SK-N-SH (cell line): ENCODE data around the gene TCL1B.

Experiments used
- CHD2 ChIP-seq: fragments of 150-350 bp; IDR thresholded peaks from 2 replicates; pipeline ENCODE4 v1.6.1; 2018; ENCODE audit warnings: low read length; ENCODE audit not compliant: partially characterized antibody
- EZH2phosphoT487 ChIP-seq: fragments of 200-600 bp; sonication (generic); IDR thresholded peaks from 2 replicates; pipeline ENCODE4 v1.6.1; 2017; ENCODE audit warnings: low read depth, mixed run types, mild to moderate bottlenecking, antibody characterized with exemption, moderate library complexity, borderline replicate concordance
- GABPA ChIP-seq: IDR thresholded peaks from 2 replicates; pipeline ENCODE4 v1.4.0; 2012; ENCODE audit warnings: low read depth, mild to moderate bottlenecking
- JUND ChIP-seq: IDR thresholded peaks from 2 replicates; pipeline ENCODE4 v1.4.0; 2012
- NFIC ChIP-seq: IDR thresholded peaks from 2 replicates; pipeline ENCODE4 v1.4.0; 2012; ENCODE audit warnings: borderline replicate concordance
- PBX3 ChIP-seq: IDR thresholded peaks from 2 replicates; pipeline ENCODE4; 2012
- POLR2AphosphoS5 ChIP-seq: IDR thresholded peaks from 2 replicates; pipeline ENCODE4 v1.6.1; 2012; ENCODE audit warnings: low read depth, low read length
- RAD21 ChIP-seq: IDR thresholded peaks from 2 replicates; pipeline ENCODE4 v1.6.1; 2012; ENCODE audit warnings: mild to moderate bottlenecking, low read length
- TAF1 ChIP-seq: IDR thresholded peaks from 2 replicates; pipeline ENCODE4 v1.6.1; 2012; ENCODE audit warnings: low read depth, mild to moderate bottlenecking, low read length, moderate library complexity, borderline replicate concordance
- TCF12 ChIP-seq: IDR thresholded peaks from 2 replicates; pipeline ENCODE4 v1.4.0; 2012
- ZBTB33 ChIP-seq: IDR thresholded peaks from 2 replicates; pipeline ENCODE4 v1.4.0; 2012; ENCODE audit warnings: low read depth, borderline replicate concordance
- TF ChIP-seq, protein P1 (sequence below): fragments of 200-600 bp; sonication (generic); IDR thresholded peaks from 2 replicates; pipeline ENCODE4 v1.6.1; 2017; ENCODE audit warnings: antibody characterized with exemption, mild to moderate bottlenecking, moderate library complexity
- TF ChIP-seq, protein P2 (sequence below): IDR thresholded peaks from 2 replicates; pipeline ENCODE4 v1.4.0; 2012; ENCODE audit warnings: low read depth

DNA sequence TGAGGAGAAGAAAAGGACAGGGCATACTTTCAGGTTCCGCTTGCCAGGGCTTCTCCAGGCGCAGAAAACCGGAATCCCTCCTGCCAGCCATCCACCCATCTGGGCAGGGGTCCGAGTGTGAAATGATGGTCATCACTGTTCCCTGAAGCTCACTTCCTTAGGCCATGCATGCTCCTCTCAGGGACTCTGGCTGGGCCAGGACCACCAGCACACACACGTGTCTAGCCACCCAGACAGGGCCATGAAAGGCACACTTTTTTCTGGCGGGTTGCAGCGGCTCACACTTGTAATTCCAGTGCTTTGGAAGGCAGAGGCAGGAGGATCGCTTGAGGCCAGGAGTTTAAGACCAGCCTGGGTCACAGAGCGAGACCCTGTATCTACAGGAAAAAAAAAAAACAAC is 26.2 kb downstream of the TCL1B start:
- TF ChIP-seq JUND (no peak), POLR2AphosphoS5 (no peak), TAF1 (no peak), PBX3 (no peak), NFIC (no peak), GABPA (no peak), EZH2phosphoT487 (no peak), TCF12 (no peak), RAD21 (no peak), CHD2 (no peak), ZBTB33 (no peak)
- TF ChIP-seq, protein P1, sequence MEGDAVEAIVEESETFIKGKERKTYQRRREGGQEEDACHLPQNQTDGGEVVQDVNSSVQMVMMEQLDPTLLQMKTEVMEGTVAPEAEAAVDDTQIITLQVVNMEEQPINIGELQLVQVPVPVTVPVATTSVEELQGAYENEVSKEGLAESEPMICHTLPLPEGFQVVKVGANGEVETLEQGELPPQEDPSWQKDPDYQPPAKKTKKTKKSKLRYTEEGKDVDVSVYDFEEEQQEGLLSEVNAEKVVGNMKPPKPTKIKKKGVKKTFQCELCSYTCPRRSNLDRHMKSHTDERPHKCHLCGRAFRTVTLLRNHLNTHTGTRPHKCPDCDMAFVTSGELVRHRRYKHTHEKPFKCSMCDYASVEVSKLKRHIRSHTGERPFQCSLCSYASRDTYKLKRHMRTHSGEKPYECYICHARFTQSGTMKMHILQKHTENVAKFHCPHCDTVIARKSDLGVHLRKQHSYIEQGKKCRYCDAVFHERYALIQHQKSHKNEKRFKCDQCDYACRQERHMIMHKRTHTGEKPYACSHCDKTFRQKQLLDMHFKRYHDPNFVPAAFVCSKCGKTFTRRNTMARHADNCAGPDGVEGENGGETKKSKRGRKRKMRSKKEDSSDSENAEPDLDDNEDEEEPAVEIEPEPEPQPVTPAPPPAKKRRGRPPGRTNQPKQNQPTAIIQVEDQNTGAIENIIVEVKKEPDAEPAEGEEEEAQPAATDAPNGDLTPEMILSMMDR: no peak
- TF ChIP-seq, protein P2, sequence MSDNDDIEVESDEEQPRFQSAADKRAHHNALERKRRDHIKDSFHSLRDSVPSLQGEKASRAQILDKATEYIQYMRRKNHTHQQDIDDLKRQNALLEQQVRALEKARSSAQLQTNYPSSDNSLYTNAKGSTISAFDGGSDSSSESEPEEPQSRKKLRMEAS: no peak
